HG03045 (cell line): ENCODE measurements around the gene FOS.

ENCODE experiments used
- ATAC-seq: cut with Tn5 transposase; IDR thresholded peaks from one replicate; pipeline ENCODE4 v1.9.1; 2021; ENCODE audit warnings: mild to moderate bottlenecking, moderate library complexity; ENCODE audit not compliant: unreplicated experiment

The FOS gene

DNA sequence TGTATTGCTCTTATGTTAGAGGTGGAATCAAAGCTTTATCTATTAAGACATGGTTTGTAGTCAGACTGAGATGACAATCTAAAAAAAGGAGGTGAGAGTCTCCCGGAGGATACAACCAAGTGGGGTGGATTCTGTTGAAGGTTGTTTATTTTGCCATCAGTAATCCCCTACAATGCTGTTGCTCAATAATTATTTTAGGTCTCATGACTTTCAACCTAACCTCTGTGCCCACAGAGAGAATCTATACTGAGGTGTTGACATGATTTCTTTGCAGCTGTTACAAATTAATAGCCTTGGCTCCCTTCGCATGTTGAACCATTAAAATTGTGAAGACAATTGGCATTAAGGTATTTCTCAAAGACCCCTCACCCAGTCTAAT is 28.7 kb upstream of the FOS start:
- no peak for ATAC-seq

GRCh38 chr14:75250800-75251199 is 27.8 kb upstream of the FOS start:
- ATAC-seq = no peak

DNA sequence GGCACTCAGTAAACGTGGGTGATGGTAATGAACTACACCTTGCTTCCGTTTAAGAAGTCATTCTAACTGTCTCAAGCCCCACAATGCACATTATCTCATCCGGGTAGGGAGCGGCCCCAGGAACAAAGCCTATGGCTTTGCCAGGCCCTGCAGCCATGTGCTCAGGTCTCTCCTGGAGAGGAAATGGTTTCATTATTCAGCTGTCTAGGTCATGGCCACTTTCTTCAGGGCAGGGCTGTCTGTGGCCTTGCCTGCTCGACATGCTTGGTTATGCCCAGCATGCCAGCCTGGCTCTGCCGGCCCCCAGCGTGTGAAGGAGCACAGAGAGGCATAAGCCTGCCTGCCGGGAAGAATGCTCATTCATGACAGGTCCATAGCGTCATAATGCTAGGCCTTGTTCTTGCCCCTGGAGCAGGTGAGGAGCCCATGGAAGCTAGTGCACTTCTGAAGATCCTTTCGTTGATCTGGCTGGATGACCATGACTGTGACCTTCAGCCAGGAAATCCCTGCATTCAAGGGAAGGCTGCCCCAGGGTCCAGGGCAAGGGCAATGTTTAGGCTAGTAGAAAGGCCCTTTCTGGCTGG is 26.3 kb upstream of the FOS start:
- ATAC-seq = no peak

GRCh38 chr14:75254381-75254822 is 24.2 kb upstream of the FOS start:
- ATAC-seq = no peak

DNA sequence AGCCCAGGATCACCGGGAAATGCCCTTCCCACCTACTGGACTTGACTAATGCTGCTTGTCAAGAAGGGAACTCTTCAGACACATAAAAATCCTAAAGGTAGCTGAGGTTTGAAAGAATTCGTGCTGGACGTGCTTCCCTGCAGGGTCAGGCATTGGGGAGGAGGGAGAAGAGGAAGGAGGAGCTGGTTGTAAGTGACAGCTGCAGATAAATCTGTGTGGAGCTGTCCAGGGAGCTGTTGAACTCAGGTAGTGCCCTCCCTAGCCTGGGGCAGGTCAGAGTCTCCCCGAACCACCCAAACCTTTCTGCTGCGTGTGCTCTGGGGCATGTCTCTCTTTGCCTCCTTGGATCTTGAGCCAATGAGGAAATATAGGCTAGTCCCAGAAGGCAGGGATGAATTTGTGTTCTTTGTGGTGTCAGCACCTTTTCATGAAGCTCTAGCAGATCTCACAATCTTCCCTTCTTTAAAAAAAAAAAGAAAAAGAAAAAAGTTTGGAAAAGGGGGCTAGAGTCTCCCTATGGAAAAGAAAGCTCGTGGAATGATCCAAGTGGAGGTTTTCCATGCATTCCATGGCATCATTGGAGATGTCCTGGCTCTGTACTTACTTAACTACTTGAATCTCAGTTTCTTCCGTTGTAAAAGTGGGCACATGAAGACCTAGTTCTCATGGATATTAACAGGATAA is 23.6 kb upstream of the FOS start:
- ATAC-seq = no peak

DNA sequence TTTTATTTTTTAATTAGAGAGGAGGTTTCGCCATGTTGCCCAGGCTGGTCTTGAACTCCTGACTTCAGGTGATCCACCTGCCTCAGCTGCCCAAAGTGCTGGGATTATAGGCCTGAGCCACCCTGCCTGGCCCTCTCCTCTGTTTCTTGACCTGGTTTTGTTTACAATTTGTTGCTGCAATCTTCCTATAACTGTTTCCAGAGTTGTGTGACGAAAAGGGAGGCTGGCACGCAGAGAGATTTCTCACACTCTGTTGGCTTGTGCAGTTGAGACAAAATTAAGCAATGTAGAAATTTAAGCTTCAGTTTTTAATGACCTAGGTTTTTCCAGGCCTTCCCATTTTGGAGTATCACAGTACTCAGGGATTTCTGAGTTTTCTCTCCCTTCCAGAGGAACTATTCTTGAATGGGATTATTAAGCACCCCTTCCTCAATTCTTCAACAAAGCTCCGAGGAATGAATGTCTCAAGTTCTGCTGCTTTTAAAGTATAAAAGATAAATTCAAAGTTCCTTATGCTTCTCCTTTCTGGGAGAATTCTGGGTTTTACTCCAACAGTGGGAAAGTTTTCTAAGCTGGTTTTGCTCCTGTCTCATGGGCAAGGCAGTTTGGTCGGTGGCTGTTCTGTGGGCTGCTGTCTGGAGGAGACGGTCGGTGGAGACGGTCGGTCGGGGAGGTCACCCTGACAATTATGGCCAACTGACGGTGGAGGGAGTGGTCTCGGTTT is 20.4 kb upstream of the FOS start:
- ATAC-seq = no peak

DNA sequence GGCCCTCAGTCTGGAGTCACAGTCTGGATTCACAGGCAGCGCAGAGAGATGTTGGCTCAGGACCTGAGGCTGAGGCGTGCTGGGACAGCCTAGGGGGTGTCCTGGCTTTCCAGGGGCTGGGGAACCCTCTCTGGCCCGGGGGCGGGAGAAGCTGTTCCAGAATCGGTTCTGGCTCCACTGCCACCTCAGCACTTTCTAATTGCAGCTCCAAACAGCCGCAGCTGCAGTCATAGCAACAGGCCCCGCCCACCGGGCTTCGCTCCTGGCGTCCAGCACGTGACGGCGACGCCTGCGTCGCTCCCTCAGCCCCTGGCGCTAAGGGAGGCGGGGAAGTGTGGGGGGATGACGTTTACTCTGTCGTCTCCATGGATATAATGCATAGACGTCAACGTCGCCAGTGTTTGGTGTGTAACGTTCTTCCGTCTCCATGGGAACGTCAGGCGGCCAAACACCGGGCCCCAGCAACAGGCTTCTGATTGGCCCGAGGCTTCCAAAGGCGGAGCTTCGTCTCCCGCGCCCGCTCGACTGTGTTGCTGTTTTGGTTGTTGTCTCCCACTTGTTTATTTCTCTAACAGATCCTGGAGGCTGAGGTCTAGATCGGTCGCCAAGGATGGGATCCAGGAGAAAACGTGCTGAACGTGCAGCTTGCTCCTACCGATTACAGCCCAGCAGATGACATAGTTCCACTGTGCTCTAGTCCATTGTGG is 19.7 kb upstream of the FOS start:
- ATAC-seq = peak; percentile 97

DNA sequence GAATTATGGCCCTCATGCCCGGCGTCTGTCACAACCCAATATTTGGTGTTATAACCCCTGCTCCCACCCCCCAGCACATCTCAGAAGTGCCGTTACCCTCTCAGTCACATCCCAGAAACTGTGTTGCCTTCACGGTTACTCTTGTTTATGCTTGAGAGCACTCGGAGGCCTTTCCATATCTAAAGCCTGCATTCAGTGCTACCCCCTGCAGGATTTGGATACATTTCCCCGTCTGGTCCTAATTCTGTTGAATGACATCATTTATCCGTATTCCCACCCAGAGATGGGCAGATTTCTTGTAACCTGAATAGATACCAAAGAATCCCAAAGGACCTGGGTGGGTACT is 19.1 kb upstream of the FOS start:
- ATAC-seq = no peak

GRCh38 chr14:75260025-75260763 is 18.4 kb upstream of the FOS start:
- no peak for ATAC-seq

GRCh38 chr14:75261820-75262219 is 16.8 kb upstream of the FOS start:
- ATAC-seq = no peak

DNA sequence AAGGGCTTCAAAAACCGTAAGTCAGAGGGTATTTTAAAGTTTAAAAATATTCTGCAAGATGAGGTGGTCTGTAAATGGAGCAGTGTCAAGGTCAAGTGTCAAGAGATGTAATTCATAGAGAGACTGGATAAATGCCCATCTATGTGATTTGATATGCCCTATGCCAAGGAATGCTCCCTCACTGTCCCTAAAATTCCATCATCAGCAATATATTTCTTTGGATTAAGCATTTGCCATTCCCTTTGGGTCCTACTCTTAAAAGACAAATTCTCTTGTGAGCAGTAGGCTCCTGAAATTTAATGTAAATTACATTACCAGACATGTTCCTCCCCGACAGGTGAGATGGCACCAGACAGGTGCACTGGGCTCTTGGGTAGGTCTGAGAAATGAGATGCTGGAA is 16.0 kb upstream of the FOS start:
- ATAC-seq = no peak

DNA sequence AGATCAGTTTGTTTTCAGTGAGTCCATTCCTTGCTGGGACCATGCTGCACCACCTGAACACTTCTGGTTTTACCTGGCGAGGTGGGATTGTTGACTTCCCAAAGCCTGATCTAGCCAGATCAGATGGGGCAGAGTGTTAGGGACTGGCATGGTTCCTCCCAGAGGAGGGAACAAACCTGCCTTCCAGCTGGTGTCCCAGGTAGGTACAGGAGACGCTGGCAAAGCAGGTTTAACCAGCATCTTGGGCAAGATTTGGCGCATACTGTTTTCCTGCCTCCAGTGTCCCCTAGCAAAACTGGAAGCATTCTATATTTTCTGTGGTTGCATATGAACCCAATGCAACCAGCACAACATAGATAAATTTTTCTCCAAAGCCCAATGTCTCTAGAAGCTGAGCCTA is 14.6 kb upstream of the FOS start:
- no peak for ATAC-seq

DNA sequence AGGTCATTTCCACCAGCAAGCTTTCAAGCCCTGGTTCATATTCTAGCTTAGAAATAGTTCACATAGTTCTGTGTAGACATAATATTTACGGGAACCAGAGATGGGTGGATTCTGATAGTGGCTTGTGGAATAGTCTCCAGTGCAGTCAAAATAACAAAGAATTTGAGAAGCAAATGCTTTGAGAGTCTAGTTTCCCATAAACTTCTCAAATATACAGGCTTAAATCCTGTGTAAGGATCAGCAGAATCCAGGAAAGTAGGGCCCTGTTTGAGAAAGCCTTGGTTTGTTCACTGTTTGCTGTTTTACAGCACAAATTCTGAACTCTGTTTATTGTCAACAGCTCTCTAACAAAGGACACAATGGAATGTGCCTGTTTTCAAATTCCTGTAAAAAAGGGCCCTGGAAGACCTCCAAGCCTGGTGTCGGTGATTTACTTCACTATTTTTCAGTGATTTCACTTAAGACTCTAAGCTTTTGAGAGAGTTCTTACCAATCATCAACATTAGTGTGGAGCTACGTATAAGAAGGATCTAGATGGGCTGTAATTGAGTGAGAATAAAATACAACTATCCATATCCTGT is 11.4 kb upstream of the FOS start:
- ATAC-seq = no peak

DNA sequence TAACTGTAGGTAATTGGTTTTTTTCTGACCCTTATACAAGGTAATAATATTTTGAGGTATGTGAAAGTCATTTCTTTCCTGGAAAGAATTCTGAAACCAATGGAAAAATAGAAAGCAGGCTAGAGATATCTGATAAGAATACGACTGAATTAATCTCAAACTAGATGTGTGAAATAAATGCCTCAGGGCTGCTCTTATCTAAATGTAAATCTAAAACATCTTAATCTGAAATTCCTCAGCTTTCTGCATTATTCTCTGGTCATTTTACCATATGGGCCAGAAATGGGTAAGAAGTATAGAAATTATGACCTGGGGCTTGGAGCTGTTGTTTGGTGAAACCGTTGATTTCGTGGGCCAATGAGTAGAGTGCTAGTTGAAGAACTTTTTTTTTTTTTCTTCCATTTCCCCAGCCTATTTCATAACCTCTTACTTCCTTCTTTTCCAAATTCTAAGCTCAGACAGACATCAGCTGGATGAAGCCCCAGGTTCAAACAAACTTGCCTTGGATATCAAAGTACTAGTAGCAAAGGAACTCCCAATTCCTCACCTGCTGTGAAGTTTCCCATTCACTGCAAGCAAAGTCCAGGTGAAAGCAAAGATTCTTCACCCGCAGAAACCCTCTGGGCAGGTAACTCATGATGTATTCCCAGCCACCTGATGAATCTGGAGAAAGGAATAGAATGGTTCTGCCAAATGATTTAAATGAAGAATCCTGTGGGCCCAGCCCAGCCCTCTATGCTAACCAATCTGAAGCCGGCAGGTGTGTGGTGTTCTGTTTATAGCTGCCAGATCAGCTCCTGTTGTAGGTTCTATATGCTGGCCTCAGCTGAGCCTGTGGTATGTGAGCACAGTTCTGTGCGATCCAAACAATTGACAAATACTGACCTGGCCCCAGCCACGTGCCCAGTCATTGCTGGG is 9.7 kb upstream of the FOS start:
- ATAC-seq = no peak

GRCh38 chr14:75271514-75271913 is 7.1 kb upstream of the FOS start:
- ATAC-seq = no peak

GRCh38 chr14:75273272-75274049 is 5.2 kb upstream of the FOS start:
- no peak for ATAC-seq

- ATAC-seq = no peak
Measured at GRCh38 chr14:75274050-75274898, 4.4 kb upstream of the FOS start.
